GM18507 (cell line): ENCODE results near the gene TSR3.

Experiments
- DNase-seq: peaks from one replicate; pipeline ENCODE4 v3.0.0; 2011; ENCODE audit warnings: low read depth; ENCODE audit not compliant: insufficient read length; ENCODE audit errors: extremely low spot score
- FAIRE-seq: peaks from 2 replicates; lab custom pipeline; 2011; peaks lifted over from hg19 to GRCh38; lab: Jason Lieb, UNC

TSR3 gene

GRCh38 chr16:1341495-1342420 lies 9.9 kb downstream of the TSR3 start:
- no peak for DNase-seq
- FAIRE-seq, result no peak

- no peak for DNase-seq
- FAIRE-seq, result no peak
These were observed 10.8 kb downstream of the TSR3 start for GRCh38 chr16:1340730-1341494.

GRCh38 chr16:1338855-1339675 lies 12.6 kb downstream of the TSR3 start:
- DNase-seq (no peak), FAIRE-seq (no peak)

- no peak for DNase-seq
- FAIRE-seq, result no peak
These were observed 13.5 kb downstream of the TSR3 start for GRCh38 chr16:1338119-1338730.

GRCh38 chr16:1337486-1337885 lies 14.2 kb downstream of the TSR3 start:
- FAIRE-seq (no peak), DNase-seq (no peak)

GRCh38 chr16:1336619-1337018 lies 15.1 kb downstream of the TSR3 start:
- DNase-seq (no peak), FAIRE-seq (no peak)

- no peak for DNase-seq
- FAIRE-seq, result no peak
These were observed 15.7 kb downstream of the TSR3 start for GRCh38 chr16:1335996-1336395.

DNA sequence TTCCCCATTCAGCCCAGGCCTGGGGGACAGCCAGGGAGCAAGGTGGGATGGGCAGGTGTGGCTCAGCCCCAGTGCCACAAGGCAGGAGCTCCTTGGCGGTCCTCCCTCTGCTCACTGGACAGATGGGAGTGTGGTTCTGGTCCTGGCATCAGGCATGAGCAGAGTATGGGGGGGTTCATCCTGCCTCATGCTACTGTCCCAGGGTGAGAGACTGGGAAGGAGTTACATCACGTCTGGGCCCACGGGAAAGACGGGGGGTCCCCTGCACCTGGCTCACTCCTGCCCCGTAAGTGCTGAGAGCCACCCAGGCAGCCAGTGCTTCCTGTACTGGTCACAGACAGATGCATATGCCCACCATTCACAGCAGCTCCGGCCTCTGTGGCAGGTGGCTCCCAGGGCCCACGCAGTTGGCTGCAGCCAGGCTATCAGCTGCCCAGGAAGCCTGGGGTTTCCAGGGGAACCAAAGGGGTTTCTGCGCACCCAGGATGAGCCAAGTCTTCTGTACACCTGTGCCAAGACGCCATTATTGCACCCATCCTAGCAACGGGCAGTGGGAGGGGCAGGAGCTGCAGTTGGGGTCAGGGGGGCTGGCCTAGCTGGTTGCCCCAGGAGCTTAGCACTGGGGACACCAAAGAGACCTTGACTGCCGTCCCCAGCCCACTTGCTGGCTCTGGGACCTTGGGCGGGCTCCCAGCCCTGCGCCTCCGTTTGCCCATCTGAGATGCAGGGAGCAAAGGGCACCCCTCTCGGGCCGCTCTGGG lies 16.3 kb downstream of the TSR3 start:
- DNase-seq (no peak), FAIRE-seq (no peak)

- DNase-seq, result no peak
- no peak for FAIRE-seq
These were observed 16.9 kb downstream of the TSR3 start for GRCh38 chr16:1334739-1335138.

DNA sequence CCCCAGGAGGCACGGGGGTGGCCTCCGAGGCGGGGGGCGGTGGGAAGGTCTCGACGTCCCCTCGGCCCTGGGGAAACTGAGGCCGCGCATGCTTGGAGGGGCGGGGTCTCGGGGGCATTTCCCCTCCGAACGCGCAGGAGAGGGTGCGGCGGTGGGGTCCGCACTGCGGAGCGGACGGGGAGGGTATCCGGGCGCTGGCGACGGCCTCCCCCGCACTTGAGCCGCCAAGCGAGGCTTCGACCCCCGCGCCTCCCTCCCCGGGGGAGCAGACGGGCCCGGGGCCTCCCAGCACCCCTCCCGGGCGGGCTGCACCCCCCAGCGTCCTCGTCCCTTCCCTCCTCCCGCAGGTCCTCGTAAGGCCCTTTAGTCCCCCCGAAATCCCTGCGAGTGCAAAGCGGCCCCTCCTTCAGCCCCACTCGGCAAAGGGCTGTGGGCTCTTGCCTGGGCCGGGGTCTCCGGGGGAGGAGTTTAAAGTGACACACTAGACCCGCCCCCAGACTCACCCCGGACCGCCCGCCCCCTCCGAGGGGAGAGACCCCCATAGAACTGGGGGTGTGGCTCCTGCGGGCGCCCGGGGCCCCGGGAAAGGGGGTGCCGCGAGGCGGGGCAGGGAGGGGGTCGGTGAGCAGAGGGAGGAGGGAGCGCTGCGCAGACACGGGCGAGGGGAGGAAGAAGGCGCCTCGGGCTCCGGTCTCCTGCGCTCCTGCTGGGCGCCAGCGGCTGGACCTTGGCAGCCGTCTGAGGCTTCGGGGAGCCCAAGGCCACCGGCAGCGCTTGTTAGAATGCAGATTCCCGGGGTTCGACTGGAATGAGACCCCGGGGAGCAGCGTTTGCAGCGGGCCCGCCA lies 17.6 kb downstream of the TSR3 start:
- DNase-seq (no peak), FAIRE-seq (no peak)

DNA sequence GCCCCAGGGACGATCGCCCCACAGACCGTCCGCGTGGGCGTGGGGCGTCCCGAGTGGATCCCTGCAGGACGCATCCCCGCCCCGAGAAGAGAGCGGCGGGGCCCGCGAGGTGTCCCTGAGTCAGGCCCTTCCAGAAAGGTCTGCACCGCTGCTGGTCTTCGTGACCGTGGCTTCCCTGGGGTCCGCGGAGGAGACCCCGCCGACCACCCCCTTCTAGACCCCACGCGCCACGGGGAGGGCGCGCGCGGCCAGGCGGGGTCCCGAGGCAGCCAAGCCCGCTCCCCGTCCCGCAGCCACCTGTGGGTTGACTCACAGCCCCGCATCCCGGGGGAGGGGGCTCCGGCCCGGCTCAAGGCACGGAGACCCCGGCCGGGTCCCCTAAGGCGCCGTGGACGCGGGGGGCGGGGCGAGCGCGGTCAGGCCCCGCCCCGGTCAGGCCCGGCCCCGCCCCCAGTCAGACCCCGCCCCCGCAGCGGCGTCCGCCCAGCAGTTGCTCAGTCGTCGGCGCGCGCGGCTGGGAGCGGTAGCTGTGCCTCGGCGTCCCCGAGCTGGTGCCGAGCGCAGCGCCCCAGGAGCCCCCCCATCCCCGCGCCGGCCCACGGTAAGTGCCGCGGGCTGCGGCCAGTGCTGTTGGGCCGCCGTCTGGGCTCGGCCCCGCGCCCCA lies 18.4 kb downstream of the TSR3 start, which contains the start of gene BAIAP3:
Gene BAIAP3 (plus strand): TSS at position 497 of the 664 bp plus-strand sequence. CDS start 4,905 bp downstream, outside the sequence.
- FAIRE-seq, result no peak
- no peak for DNase-seq

GRCh38 chr16:1332618-1333148 lies 19.0 kb downstream of the TSR3 start:
- no peak for FAIRE-seq
- DNase-seq, result no peak

DNA sequence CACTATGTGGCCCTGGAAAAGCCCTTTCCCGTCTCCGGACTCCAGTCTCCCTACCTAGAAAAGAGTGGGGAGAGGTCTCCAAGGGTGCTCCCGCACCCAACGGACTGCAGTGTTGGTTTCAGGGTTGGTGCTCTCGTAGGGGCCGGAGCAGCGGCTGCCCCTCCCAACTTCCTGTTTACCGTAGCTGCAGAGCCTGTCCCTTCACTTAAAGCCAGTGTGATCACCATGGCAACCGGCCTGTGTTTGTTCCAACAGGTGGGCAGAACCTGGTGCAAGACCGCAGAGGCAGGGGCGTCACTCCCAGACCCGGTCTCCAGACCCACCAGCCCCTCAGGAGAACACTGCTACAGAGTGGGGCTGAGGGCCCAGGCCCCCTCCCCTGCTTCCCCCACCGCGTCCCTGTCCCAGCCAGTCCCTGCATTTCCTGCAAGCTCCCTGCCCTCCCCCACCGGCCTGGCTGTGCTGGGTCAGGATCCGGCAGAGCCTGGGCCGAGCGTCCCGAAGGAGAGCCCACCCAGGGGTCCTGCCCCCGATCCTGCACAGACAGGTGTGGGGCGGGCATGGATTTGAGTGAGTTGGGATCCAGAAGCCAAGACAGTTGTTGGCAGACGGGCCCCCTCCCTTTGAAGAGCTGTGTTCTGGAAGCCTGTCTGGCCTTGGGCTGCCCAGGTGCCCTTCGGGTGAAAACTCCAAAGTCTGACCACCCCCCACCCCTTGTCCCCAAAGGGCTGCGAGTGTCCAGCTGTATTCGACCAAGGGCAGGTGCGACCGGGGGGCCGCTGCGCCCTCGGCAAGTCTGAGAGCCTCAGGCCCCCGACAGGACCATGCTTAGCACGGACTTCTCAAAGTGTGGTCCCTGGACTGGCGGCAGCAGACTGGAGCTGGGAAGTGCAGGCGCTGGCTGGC lies 19.7 kb downstream of the TSR3 start:
- DNase-seq, result peak; percentile 71
- peak; percentile 76 for FAIRE-seq

DNA sequence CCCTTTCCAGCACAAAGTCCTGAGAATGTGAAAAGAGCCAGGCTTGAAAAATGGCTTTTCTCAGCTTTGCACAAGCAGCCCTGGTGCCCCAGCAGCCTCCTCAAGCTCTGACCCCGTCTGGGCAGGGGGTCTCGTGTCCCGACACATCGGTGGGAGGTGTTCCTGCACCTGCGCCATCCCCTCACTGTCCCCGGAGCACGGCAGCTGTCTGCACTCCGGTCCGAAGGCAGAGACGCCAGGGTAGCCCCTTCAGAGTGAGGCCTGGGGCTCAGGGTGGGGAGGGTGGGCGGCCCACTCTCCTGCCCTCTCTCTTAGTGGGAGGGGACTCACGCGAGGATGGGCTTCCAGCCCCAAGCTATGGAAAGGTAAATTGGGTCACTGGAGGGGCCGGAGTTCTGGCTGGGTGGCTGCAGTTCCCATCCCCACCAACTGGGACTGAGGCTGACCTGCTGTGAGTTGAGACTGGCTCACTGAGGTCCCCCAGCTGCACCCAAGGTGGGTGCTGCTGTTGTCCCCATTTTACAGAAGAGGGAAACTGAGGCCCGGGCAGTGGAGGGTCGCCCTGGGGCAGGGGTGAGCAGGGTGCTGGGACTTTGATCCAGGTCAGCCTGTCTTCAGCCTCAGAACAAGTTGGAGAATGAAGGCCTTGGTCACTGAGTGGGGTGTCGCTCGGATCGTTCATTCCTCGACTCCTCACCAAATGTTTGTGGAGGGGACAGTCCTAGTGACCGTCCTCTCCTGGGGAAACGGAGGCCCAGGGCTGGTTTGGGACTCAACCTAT lies 20.6 kb downstream of the TSR3 start:
- DNase-seq, result no peak
- no peak for FAIRE-seq

DNA sequence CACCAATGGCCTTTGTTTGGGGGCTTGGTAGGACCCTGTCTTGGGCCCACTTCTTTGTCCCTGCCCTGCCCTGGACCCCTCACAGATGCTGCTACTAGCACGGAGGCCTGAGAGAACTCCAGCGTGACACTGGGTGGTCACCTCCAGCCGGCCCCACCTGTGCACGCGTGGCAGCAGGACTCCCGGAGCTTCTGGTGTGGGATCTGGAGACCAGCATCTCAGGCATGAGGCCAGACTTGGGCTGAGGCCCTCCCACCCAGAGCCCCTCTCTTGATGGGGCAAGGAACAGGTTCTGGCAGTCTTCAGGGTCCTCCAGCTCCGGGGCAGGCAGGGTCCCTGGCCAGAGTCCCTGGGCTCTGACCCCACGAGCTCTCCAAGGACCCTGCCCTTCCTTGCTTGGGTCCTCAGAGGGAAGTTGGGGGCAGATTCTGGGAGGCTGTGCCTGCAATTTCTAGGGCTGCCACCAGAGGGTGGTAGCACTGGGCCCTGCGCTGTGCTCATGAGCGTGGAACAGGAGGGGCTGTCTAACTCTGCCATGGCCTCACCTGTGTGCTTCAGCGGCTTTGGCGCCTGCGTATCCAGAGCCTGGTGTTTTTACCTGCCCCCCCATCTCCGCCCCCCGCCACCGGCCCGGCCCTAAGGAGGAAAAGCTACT lies 21.3 kb downstream of the TSR3 start:
- FAIRE-seq (no peak), DNase-seq (no peak)
